Measurements from ENCODE around the gene NUMBL. TPM values are rescaled to one million over a fixed set of nuclear protein-coding genes. Genes with fewer than 3 reads are reported as not detected.
A peak's percentile ranks its signal among the peaks of the same experiment; 100 is the strongest.

Gene NUMBL
- total and polyA plus RNA-seq, 2 of the 13 experiments (the other 11 are each of a cell fraction or from before 2014, with no cell fraction given), result 0.49 to 2.3 TPM

DNA sequence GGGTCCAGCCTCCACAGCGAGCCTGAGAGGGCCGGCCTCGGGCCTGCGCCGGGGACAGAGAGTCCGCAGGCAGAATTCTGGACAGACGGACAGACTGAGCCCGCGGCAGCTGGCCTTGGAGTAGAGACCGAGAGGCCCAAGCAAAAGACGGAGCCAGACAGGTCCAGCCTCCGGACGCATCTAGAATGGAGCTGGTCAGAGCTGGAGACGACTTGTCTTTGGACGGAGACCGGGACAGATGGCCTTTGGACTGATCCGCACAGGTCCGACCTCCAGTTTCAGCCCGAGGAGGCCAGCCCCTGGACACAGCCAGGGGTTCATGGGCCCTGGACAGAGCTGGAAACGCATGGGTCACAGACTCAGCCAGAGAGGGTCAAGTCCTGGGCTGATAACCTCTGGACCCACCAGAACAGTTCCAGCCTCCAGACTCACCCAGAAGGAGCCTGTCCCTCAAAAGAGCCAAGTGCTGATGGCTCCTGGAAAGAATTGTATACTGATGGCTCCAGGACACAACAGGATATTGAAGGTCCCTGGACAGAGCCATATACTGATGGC lies 27.0 kb upstream of the NUMBL start (continued):
- TF ChIP-seq, protein P1, sequence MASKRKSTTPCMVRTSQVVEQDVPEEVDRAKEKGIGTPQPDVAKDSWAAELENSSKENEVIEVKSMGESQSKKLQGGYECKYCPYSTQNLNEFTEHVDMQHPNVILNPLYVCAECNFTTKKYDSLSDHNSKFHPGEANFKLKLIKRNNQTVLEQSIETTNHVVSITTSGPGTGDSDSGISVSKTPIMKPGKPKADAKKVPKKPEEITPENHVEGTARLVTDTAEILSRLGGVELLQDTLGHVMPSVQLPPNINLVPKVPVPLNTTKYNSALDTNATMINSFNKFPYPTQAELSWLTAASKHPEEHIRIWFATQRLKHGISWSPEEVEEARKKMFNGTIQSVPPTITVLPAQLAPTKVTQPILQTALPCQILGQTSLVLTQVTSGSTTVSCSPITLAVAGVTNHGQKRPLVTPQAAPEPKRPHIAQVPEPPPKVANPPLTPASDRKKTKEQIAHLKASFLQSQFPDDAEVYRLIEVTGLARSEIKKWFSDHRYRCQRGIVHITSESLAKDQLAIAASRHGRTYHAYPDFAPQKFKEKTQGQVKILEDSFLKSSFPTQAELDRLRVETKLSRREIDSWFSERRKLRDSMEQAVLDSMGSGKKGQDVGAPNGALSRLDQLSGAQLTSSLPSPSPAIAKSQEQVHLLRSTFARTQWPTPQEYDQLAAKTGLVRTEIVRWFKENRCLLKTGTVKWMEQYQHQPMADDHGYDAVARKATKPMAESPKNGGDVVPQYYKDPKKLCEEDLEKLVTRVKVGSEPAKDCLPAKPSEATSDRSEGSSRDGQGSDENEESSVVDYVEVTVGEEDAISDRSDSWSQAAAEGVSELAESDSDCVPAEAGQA (IDR thresholded peaks at IDR 0.05; ENCODE audit: low read depth), result no peak
- TF ChIP-seq, protein P1 (CRISPR knock-in tag; IDR thresholded peaks at IDR 0.05; ENCODE audit: borderline replicate concordance), result 0 out of 2 replicates have a peak, but pooled peaks have one; percentile 32
- 0 out of 2 replicates have a peak, but pooled peaks have one; percentile 6 for TF ChIP-seq ZBTB3 (CRISPR knock-in tag; IDR thresholded peaks at IDR 0.05; ENCODE audit: borderline replicate concordance, low read depth)
- peak; percentile 63 for TF ChIP-seq ZNF777 (CRISPR knock-in tag; IDR thresholded peaks at IDR 0.05)
- peak; percentile 84 for TF ChIP-seq ZFY (CRISPR knock-in tag; IDR thresholded peaks at IDR 0.05)
- no peak for TF ChIP-seq ZNF550 (CRISPR knock-in tag; IDR thresholded peaks at IDR 0.05; ENCODE audit: borderline replicate concordance)
- TF ChIP-seq POLR2AphosphoS5 (IDR thresholded peaks at IDR 0.05; ENCODE audit: low read depth, low read length), result peak; percentile 46
- TF ChIP-seq, protein P2, sequence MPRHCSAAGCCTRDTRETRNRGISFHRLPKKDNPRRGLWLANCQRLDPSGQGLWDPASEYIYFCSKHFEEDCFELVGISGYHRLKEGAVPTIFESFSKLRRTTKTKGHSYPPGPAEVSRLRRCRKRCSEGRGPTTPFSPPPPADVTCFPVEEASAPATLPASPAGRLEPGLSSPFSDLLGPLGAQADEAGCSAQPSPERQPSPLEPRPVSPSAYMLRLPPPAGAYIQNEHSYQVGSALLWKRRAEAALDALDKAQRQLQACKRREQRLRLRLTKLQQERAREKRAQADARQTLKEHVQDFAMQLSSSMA (CRISPR knock-in tag; IDR thresholded peaks at IDR 0.05), result 0 out of 2 replicates have a peak, but pooled peaks have one; percentile 49
- TF ChIP-seq ZSCAN31 (CRISPR knock-in tag; IDR thresholded peaks at IDR 0.05; ENCODE audit: low read depth), result peak; percentile 46; the same call in 1 of the 2 replicates
- no peak for TF ChIP-seq LBX2 (CRISPR knock-in tag; IDR thresholded peaks at IDR 0.05; ENCODE audit: borderline replicate concordance)
- TF ChIP-seq PHF8 (CRISPR knock-in tag; IDR thresholded peaks at IDR 0.05), result peak; percentile 44; the same call in 1 of the 2 replicates
- TF ChIP-seq IKZF1 (IDR thresholded peaks at IDR 0.05), result no peak
- no peak for TF ChIP-seq ZNF282 (IDR thresholded peaks at IDR 0.05; ENCODE audit: partially characterized antibody)
- peak; percentile 34; the same call in 1 of the 2 replicates for TF ChIP-seq ZMYM2 (CRISPR knock-in tag; IDR thresholded peaks at IDR 0.05)
- TF ChIP-seq HNF4G (IDR thresholded peaks at IDR 0.05; ENCODE audit: borderline replicate concordance, low read depth, low read length), result peak; percentile 20; the same call in 1 of the 2 replicates
- no peak for TF ChIP-seq HNF4G (CRISPR knock-in tag; IDR thresholded peaks at IDR 0.05; ENCODE audit: borderline replicate concordance, low read depth)
- peak; percentile 56; the same call in 1 of the 2 replicates for TF ChIP-seq ZFP90 (CRISPR knock-in tag; IDR thresholded peaks at IDR 0.05; ENCODE audit: borderline replicate concordance)
- TF ChIP-seq, protein P3, sequence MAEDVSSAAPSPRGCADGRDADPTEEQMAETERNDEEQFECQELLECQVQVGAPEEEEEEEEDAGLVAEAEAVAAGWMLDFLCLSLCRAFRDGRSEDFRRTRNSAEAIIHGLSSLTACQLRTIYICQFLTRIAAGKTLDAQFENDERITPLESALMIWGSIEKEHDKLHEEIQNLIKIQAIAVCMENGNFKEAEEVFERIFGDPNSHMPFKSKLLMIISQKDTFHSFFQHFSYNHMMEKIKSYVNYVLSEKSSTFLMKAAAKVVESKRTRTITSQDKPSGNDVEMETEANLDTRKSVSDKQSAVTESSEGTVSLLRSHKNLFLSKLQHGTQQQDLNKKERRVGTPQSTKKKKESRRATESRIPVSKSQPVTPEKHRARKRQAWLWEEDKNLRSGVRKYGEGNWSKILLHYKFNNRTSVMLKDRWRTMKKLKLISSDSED (CRISPR knock-in tag; IDR thresholded peaks at IDR 0.05), result 0 out of 2 replicates have a peak, but pooled peaks have one; percentile 31
- 0 out of 2 replicates have a peak, but pooled peaks have one; percentile 16 for TF ChIP-seq ZNF446 (CRISPR knock-in tag; IDR thresholded peaks at IDR 0.05)
- TF ChIP-seq HNRNPLL (IDR thresholded peaks at IDR 0.05; ENCODE audit: low read depth, low read length, poor library complexity, severe bottlenecking), result no peak
- TF ChIP-seq SNAI1 (CRISPR knock-in tag; IDR thresholded peaks at IDR 0.05; ENCODE audit: borderline replicate concordance), result 0 out of 2 replicates have a peak, but pooled peaks have one; percentile 70

Data from HepG2 (cell line).